DOHH2 (cell line): ENCODE results near the gene AMOT.

ENCODE experiments used
- CTCF ChIP-seq: fragments of 200-600 bp; sonication (generic); IDR thresholded peaks from one replicate; pipeline ENCODE4 v1.5.1; 2014; ENCODE audit warnings: antibody characterized with exemption, mild to moderate bottlenecking, low read depth, low read length; ENCODE audit not compliant: poor library complexity, severe bottlenecking
- EZH2phosphoT487 ChIP-seq: fragments of 200-600 bp; sonication (generic); IDR thresholded peaks from 2 replicates; pipeline ENCODE4 v1.6.1; 2017; ENCODE audit warnings: borderline replicate concordance, mild to moderate bottlenecking, antibody characterized with exemption, low read length, moderate library complexity, mixed read lengths

GRCh38 chrX:112800971-112801775 is 39.5 kb downstream of the AMOT start:
- TF ChIP-seq CTCF (no peak), EZH2phosphoT487 (no peak)
